NOMO-1 (cell line): Measurements from ENCODE around the gene ARHGAP28.

Source experiments
- DNase-seq, 2 experiments: peaks; one replicate each; lab custom pipeline; 2025; ENCODE audit not compliant: unreplicated experiment in 2 of 2; lab: John Stamatoyannopoulos, UW

Gene ARHGAP28

DNA sequence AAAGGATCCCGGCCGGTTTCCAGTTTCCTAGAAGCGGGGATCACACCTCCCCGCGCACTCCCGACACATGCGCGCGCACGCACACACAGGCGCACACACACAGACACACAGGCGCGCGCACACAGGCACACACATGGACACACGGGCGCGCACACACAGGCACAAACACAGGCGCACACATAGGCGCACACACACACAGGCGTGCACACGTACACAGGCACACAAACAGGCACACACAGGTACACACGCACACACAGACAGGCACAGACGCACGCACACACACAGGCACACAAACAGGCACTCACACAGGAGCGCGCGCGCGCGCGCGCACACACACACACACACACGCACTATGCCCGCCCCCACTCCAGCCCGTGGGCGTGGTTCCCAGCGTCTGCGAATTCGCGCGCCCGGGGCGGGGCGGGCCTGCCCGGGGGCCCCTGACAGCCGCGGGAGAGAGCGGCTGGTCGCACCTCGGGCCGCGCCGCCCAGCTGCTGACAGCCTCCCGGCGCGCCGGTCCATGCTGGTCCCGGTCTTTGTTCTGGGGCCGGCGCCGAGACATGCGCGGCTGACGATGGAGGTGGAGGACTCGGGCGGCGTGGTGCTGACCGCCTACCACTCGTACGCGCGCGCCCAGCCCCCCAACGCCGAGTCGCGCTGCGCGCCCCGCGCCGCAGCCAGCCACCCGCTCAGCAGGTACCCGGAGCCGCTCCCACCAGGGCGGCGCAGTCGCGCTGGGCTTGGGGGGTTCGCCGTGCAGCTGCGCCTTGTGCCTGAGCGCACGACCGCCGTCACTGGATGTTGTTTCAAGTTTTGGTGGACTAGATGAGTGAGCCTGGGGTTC, at the start of gene ARHGAP28:
Gene ARHGAP28, plus strand, starts transcription at position 470 of the 845 bp plus-strand sequence. Its CDS starts 106 bp downstream, at position 576.
- DNase-seq = peak; percentile 8 to 30

- DNase-seq = no peak
These were observed 48.1 kb upstream of the ARHGAP28 start for GRCh38 chr18:6681331-6681875.

DNA sequence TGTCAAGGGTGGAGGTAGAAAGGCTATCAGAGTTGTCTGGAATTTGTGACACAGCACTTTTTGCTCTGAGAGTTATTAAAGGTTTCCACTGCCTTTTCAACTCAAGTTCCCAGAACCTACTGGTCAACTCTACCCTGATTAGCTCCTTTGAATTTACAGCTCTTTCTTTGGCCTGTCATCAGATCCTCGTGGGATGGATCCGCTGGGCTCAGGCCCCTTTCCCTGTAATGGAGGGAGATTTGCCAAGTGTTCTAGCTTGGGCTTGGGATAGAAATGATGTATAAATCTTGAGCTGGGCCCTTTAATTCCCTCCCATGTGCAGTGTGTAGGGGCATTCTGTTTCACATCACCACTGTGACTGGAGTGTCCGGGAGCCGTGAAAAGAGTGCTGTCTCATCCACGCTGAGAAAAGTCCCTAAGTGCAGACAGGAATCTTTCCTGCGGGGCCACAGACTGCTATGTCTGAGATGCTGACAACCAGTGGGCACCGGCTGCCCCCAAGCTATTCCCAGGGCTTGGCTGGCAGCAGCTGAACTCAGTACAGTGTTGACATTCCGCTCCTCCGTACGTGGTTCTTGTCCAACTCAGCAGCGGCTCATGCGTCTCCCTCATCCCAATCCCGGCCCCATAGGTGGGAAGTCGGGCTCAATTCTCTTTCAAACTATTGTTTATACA, 46.9 kb upstream of the ARHGAP28 start:
- no peak for DNase-seq

DNA sequence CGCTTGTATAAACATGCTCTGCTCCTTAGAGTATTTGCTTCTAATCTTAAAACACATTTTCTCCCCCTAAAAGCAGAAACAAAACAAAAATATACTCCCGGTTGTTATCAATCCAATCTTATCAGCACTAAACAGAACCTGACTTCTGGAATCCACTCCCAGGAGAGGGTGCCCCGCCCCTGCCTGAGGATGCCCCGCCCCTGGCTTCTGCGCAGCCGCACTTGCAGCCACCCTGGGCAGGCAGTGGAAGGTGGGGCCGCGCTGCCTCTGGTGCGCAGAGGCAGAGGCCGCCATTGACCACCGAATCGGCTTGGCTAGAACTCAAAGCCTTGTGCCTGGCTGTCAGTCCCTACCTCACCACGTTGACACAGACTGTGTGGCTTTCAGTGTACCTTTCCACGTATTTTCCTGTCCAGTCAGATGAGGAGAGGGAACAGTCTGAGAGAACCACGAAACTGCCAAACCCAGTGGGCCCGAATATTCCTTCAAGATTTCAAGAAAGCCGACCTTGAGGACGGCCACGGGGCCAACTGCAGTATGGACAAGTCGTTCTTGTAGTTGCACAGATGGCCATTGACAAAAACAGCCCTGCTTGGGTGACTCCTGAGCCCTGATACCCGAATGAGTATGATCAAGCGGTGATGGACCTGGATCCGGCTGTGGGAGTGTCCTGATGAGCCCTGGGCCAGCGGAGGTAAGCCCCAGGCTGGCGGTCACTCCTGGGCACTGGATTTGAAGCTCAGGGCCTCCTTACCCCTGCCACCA, 46.2 kb upstream of the ARHGAP28 start:
- no peak for DNase-seq

DNA sequence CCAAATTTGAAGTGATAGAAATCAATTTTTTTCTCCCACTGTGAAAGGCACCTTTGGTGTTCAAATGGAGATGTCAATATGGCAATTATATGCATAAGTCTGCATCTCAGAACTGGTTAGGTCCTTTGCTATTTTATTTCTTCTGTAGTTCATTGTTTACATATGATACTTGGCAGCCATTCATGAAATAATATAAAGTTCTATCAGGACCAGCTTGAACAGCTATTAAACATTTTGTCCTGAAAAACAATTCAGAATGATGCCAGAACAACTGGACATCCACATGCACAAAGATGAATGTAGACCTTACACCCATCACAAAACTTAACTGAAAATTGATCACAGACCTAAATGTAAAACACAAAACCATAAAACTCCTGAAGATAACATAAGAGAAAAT, 41.8 kb upstream of the ARHGAP28 start:
- DNase-seq = no peak

GRCh38 chr18:6708890-6709289, 20.6 kb upstream of the ARHGAP28 start:
- no peak for DNase-seq

DNA sequence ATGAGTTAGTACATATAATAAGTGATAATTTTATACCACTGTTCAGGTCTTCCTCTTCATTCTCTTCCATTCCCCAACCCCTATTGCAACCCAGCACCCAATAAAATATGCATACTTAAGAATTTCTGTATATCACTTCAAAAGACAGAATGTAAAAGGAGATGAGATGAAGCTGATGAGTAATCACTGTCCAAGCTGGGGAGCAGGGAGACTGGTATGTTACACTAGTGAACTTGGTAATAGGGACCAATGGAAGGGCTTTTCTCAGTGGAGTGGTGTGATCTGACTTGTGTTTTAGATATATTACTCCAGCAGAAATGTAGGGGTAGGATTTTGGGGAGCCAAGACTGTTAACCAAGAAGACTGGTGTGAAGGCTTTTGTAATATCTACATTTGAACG, 18.0 kb upstream of the ARHGAP28 start:
- no peak for DNase-seq

GRCh38 chr18:6712401-6712800, 17.1 kb upstream of the ARHGAP28 start:
- DNase-seq = no peak

- DNase-seq = no peak
These were observed 15.5 kb upstream of the ARHGAP28 start for GRCh38 chr18:6714010-6714409.

- no peak for DNase-seq
These were observed 11.2 kb upstream of the ARHGAP28 start for GRCh38 chr18:6718267-6718666.

- no peak for DNase-seq
These were observed 10.2 kb upstream of the ARHGAP28 start for GRCh38 chr18:6719098-6719846.

DNA sequence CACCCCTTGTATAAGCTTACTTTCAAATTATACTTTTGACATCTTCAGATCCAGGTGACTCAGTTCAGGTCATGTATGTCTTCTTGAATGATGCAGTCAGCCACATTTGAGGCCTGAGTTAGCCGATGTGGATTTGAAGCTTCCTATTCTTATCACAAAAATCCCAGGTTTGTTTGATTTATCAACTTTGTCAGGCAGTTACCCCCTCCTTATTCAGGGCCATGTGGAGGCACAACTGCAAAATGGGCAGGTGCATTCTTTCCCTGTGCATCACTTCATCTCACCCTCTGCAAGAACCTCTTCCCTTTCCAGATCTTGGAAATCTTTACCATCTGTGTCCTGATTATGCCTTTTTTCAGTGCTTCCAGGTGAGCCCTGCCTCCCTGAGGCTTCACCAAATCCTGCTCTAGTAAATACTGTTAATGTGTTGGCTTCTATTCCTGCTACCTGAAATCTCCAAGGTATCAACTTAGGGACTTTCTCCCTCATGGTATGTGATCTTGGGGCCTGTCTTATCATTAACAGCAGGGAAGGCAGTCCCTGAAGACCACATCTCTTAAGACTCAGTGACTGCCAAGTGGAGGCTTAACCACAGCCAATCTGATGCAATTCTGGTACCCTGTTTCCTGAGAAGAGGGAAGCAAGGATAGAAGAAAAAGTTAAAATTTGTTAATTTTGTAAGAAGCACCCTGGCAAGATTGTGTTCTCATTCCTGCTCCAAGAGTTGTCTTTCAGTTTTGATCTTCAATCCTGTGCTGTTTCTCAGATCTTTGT, 9.4 kb upstream of the ARHGAP28 start:
- no peak for DNase-seq

DNA sequence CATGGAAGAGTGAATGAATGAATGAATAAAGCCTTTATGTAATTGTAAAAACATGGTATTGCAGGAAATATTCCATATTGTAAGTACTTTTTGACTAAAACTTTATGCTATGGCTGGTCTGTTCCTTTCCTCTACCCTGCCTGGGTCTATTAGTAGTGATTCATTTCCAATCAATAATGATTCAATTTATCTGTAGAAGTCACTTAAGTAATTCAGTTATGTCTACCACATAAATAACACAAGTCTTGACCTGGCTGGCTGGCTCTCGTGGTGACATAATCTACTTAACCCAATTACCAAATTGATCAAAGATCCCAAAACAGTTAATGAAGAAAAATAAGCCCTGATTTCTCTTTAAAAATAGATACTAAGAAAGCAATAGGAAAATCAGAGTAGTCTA, 7.8 kb upstream of the ARHGAP28 start:
- DNase-seq = no peak

DNA sequence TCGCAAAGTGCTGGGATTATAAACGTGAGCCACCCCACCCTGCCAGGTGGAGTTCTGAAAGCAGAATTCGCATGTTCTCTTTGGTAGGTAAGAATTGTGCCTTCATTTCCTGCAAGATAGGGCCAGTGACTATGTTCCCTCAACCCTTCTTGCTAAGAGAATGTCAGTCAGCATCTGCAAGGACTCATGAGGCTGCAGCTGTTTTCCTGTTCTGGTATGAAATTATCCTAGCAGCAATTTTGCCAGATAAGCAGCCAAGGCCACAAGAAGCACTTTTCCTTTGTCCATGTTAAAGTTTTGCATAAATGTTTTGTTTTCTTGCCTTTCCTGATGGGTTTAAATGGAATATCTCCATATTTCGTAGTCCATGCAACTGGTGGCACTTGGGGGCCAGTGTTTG, 6.8 kb upstream of the ARHGAP28 start:
- no peak for DNase-seq

GRCh38 chr18:6724331-6724730, 5.2 kb upstream of the ARHGAP28 start:
- DNase-seq = no peak

DNA sequence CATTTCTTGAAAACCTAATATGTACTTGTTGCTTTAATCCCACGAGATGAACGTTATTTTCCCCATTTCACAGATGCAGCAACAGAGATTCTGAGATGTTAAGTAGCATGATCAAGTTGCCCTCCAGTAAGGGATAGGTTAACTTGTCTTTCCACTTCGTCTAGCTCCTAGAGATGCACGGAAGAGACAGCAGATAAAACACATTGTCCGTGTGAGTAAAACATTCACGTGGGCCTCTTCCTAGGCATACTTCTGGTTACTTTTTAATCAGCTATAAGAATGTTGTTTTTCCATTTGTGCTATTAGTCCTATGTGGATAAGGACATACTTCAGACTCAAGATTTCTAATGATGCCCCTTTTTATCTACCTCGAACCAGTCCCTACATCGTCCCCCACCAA, 1.2 kb upstream of the ARHGAP28 start:
- no peak for DNase-seq

DNA sequence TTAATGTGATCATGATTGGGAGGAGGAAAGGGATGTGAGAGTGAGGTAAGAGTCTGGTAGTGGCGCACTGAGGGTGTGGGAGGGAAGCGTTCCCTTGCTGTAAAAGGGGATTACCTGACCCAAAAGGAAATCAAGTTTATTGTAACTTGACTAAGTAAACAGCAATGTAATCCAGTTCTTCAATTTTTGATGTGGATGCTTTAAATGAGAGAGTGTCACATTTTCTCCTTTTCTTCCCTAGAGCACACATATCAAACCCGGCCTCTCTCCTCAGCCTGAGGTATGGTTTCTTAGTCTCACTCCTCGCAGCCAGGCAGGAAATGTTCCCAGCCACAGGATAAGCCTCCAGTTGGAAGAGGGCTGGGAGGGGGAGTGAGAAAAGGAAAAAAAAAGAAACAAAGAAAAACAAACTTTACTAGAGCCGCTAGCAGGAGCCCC, 688 bp upstream of the ARHGAP28 start:
- DNase-seq = no peak

- DNase-seq = no peak
These were observed 1.1 kb downstream of the ARHGAP28 start for GRCh38 chr18:6730416-6731221.

GRCh38 chr18:6731222-6731596, 1.7 kb downstream of the ARHGAP28 start:
- no peak for DNase-seq
